Naive B cell (primary cell): Measurements from ENCODE around the gene IGFN1. TPM values are rescaled to one million over a fixed set of nuclear protein-coding genes. Genes with fewer than 3 reads are reported as not detected.
"Not testable (repeated sequence)": the region's sequence is repeated elsewhere in the genome, so short reads cannot be mapped to it uniquely, and the experiment has no call there.

Experiments
- ATAC-seq, 2 donors: fragments of 150-1000 bp; cut with Tn5 transposase; 2 replicates each; pipeline ENCODE4 v1.10.0; 2021; ENCODE audit warnings: low read depth in 2 of 2, mild to moderate bottlenecking in 2 of 2, moderate library complexity in 2 of 2
- DNase-seq: peaks from one replicate; pipeline ENCODE4 v3.0.0; 2022
- H3K27ac Mint-ChIP-seq, 6 donors: one replicate each; pipeline ENCODE4 v1.8.0; 2020 to 2022; ENCODE audit warnings: mild to moderate bottlenecking in 6 of 6, mixed read lengths in 6 of 6, moderate library complexity in 5 of 6, inconsistent platforms in 2 of 6
- H3K27me3 Mint-ChIP-seq, 3 donors: one replicate each; pipeline ENCODE4 v1.8.0; 2021 to 2022; ENCODE audit warnings: mixed read lengths in 3 of 3, mild to moderate bottlenecking in 1 of 3
- H3K36me3 Mint-ChIP-seq, 2 donors: one replicate each; pipeline ENCODE4 v1.8.0; 2020 to 2022; ENCODE audit warnings: mixed read lengths in 2 of 2, inconsistent platforms in 1 of 2, mild to moderate bottlenecking in 1 of 2
- H3K4me1 Mint-ChIP-seq, 3 donors: one replicate each; pipeline ENCODE4 v1.8.0; 2020 to 2022; ENCODE audit warnings: mixed read lengths in 3 of 3, inconsistent platforms in 1 of 3, mild to moderate bottlenecking in 1 of 3, moderate library complexity in 1 of 3
- H3K4me3 Mint-ChIP-seq, 8 donors: one replicate each; pipeline ENCODE4 v1.8.0; 2020 to 2022; ENCODE audit warnings: mild to moderate bottlenecking in 8 of 8, mixed read lengths in 8 of 8, moderate library complexity in 8 of 8, inconsistent platforms in 2 of 8
- H3K9me3 Mint-ChIP-seq, 7 donors: one replicate each; pipeline ENCODE4 v1.8.0; 2020 to 2022; ENCODE audit warnings: mixed read lengths in 7 of 7, mild to moderate bottlenecking in 5 of 7, inconsistent platforms in 2 of 7, moderate library complexity in 1 of 7
- polyA plus RNA-seq, 6 donors: library from polyadenylated mRNA; unstranded; fragments of 300-500 nt; fragmentation: Illumina TruSeq; gene quantifications; one replicate each; pipeline ENCODE4 v1.2.3, GENCODE V29; 2021; ENCODE audit warnings: low read depth in 6 of 6

IGFN1 gene
- polyA plus RNA-seq, 6 donors from 2014 or later: not detected

DNA sequence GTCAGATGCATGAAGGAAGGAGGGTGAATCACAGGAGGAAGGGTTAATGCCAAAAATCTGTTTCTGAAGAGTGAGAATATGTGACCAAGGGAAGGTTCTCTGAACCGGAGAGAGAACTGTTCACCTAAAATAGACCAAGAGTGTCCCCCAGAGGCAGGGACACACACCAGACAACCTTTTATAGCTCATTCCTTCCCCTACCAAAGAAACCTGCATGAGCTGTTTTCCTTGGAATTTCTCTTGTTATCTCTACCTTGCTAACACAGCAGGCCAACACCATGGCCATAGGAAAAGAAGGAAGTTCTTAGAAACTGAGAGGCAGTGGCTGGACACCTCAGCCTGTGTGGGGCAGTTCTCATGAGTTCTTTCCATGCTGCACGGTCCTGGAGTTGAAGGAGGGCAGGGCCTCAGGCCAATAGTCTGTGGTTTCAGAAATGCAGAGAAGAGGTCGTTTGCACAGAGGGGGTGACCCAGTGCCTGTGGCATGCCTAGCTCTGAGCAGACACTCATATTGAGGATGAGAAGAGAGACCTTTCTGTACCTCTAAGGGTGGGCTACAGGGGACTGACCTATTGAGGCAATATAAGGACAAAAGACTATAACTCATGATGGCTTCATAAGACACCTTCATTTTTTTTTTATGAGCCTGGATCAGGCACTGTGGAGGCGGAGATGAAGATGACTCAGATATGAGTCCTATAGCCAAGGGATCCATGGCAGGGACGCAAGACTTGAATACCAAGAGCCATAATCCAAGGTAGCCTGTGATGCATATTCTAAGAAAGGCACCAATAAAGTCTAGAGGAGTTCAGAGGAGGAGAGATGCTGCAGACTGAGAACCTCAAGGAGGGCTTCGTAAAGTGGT is 39.4 kb downstream of the IGFN1 start:
- H3K27me3 Mint-ChIP-seq: peaks cover 9 to 47% (median 18%) of the 10 kb centered on the region in 3 donors
- DNase-seq (no peak), ATAC-seq (no peak)
- H3K4me1 Mint-ChIP-seq: no peaks in the 10 kb centered on the region
- H3K4me3 Mint-ChIP-seq: no peak overlapping the region
- no peak overlapping the region for H3K27ac Mint-ChIP-seq
- H3K9me3 Mint-ChIP-seq: peaks cover 0 to 30% (median 14%) of the 10 kb centered on the region in 7 donors
- no peaks in the 10 kb centered on the region for H3K36me3 Mint-ChIP-seq

GRCh38 chr1:201230676-201231075 is 40.1 kb downstream of the IGFN1 start:
- H3K27ac Mint-ChIP-seq: no peak overlapping the region
- peaks cover 9 to 47% (median 18%) of the 10 kb centered on the region in 3 donors for H3K27me3 Mint-ChIP-seq
- H3K9me3 Mint-ChIP-seq: peaks cover 0 to 30% (median 14%) of the 10 kb centered on the region in 7 donors
- H3K4me1 Mint-ChIP-seq: no peaks in the 10 kb centered on the region
- no peak overlapping the region for H3K4me3 Mint-ChIP-seq
- ATAC-seq (no peak), DNase-seq (no peak)
- H3K36me3 Mint-ChIP-seq: no peaks in the 10 kb centered on the region

- H3K4me3 Mint-ChIP-seq, H3K9me3 Mint-ChIP-seq, ATAC-seq, H3K27ac Mint-ChIP-seq, DNase-seq, H3K4me1 Mint-ChIP-seq, H3K36me3 Mint-ChIP-seq: not testable (repeated sequence)
- H3K27me3 Mint-ChIP-seq: peaks cover 15 to 41% (median 34%) of the 10 kb centered on the region in 3 donors
Observed at GRCh38 chr1:201239646-201240045, 49.0 kb downstream of the IGFN1 start.

- peaks cover 0 to 6% (median 3%) of the 10 kb centered on the region in 7 donors for H3K9me3 Mint-ChIP-seq
- no peak overlapping the region for H3K4me3 Mint-ChIP-seq
- ATAC-seq (no peak), DNase-seq (no peak)
- H3K36me3 Mint-ChIP-seq: no peaks in the 10 kb centered on the region
- peaks cover 20 to 46% (median 34%) of the 10 kb centered on the region in 3 donors for H3K27me3 Mint-ChIP-seq
- H3K27ac Mint-ChIP-seq: no peak overlapping the region
- no peaks in the 10 kb centered on the region for H3K4me1 Mint-ChIP-seq
Observed at GRCh38 chr1:201240171-201240570, 49.5 kb downstream of the IGFN1 start.

GRCh38 chr1:201241736-201242135 is 51.1 kb downstream of the IGFN1 start:
- ATAC-seq: no peak
- Mint-ChIP-seq H3K27me3 (peaks cover 21 to 49% (median 39%) of the 10 kb centered on the region in 3 donors), H3K9me3 (peaks cover 0 to 6% (median 2%) of the 10 kb centered on the region in 7 donors), H3K27ac (no peak overlapping the region), H3K4me3 (no peak overlapping the region), H3K4me1 (no peaks in the 10 kb centered on the region), H3K36me3 (no peaks in the 10 kb centered on the region)
- DNase-seq: no peak

- DNase-seq: no peak
- Mint-ChIP-seq H3K36me3 (no peaks in the 10 kb centered on the region), H3K27ac (no peak overlapping the region), H3K27me3 (peaks cover 30 to 39% (median 38%) of the 10 kb centered on the region in 3 donors), H3K4me1 (no peaks in the 10 kb centered on the region), H3K4me3 (no peak overlapping the region), H3K9me3 (peaks cover 0 to under 1% (median 0%) of the 10 kb centered on the region in 7 donors)
- no peak for ATAC-seq
Observed at GRCh38 chr1:201245082-201245481, 54.5 kb downstream of the IGFN1 start.

- Mint-ChIP-seq H3K27me3 (peaks cover 22 to 31% (median 26%) of the 10 kb centered on the region in 3 donors), H3K27ac (no peak overlapping the region), H3K4me1 (peaks cover 0 to 2% (median 0%) of the 10 kb centered on the region in 3 donors), H3K36me3 (no peaks in the 10 kb centered on the region), H3K9me3 (no peaks in the 10 kb centered on the region), H3K4me3 (no peak overlapping the region)
- ATAC-seq: no peak
- DNase-seq: no peak
Observed at GRCh38 chr1:201248721-201249559, 58.3 kb downstream of the IGFN1 start.

DNA sequence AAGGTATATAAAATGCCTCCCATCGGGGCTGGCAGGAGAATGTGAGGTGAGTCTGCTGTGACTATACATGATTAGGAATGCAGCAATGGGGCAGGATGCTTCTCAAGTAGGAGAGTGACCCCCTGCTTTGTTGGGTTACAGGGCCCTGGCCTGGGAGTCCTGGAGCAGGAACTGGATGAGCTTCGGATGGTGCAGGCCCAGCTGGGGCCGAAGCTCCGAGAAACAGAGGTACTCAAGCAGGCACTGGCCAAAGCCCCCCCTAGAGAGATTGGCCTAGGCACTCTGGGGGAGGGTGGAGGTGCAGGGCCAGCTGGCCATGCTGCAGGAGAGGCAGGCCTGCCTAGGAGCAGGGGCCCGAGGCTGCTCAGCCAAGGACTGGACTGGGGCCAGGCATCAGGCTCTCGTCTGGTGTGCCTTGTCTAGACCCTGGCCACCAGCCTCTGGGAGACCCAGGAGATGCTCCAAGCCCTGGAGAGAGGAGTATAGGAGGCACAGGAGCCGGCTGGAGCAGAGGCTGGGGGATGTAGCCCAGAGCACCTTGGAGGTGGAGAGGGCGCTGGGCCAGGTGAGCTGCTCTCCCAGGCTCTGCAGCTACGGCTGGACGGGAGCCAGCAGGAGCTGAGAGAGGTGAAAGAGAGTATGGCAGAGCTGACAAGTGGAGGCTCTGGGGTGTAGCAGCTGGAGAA is 59.8 kb downstream of the IGFN1 start:
- no peaks in the 10 kb centered on the region for H3K9me3 Mint-ChIP-seq
- ATAC-seq (no peak), DNase-seq (no peak)
- no peak overlapping the region for H3K4me3 Mint-ChIP-seq
- H3K36me3 Mint-ChIP-seq: no peaks in the 10 kb centered on the region
- H3K27me3 Mint-ChIP-seq: peaks cover 13 to 26% (median 22%) of the 10 kb centered on the region in 3 donors
- H3K27ac Mint-ChIP-seq: peak overlapping the region in 2 of 6 donors; percentile 27 to 62
- H3K4me1 Mint-ChIP-seq: peaks cover 0 to 2% (median 0%) of the 10 kb centered on the region in 3 donors

- DNase-seq: no peak
Observed at GRCh38 chr1:201251411-201251810, 60.8 kb downstream of the IGFN1 start.

GRCh38 chr1:201251851-201252430 is 61.3 kb downstream of the IGFN1 start:
- DNase-seq (no peak), ATAC-seq (no peak)
- H3K4me1 Mint-ChIP-seq: peaks cover 0 to 2% (median 0%) of the 10 kb centered on the region in 3 donors
- no peak overlapping the region for H3K4me3 Mint-ChIP-seq
- no peak overlapping the region for H3K27ac Mint-ChIP-seq
- H3K36me3 Mint-ChIP-seq: no peaks in the 10 kb centered on the region
- H3K9me3 Mint-ChIP-seq: no peaks in the 10 kb centered on the region
- H3K27me3 Mint-ChIP-seq: peaks cover 13 to 22% (median 21%) of the 10 kb centered on the region in 3 donors

More at GRCh38 chr1:201251411-201251810, 60.8 kb downstream of the IGFN1 start:
- Mint-ChIP-seq H3K4me3 (no peak overlapping the region), H3K27ac (no peak overlapping the region), H3K4me1 (peaks cover 0 to 2% (median 0%) of the 10 kb centered on the region in 3 donors), H3K9me3 (no peaks in the 10 kb centered on the region), H3K36me3 (no peaks in the 10 kb centered on the region), H3K27me3 (peaks cover 13 to 22% (median 21%) of the 10 kb centered on the region in 3 donors)
- ATAC-seq: no peak

DNA sequence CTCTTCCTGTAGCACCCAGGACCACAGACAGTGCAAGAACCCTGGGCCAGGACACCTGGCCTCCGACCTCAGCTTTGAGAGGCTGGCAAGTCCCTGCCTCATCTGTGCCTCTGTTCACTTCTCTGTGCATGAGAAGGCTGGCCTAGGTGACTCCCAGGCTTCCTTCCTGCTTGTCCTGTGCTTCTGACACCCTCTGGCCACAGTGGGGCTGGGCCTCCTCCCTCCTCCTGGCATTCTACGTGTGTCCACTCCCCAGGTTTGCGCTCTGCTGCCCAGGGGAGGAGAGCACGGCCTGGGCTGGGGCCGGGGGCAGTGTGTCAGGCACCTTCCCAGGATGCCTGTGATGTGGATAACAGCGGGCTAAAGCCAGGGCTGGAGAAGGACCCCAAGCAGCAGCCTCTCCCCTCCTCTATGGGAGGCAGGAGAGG is 62.3 kb downstream of the IGFN1 start:
- H3K27me3 Mint-ChIP-seq: peaks cover 13 to 21% (median 21%) of the 10 kb centered on the region in 3 donors
- DNase-seq: no peak
- no peaks in the 10 kb centered on the region for H3K9me3 Mint-ChIP-seq
- H3K27ac Mint-ChIP-seq: no peak overlapping the region
- no peaks in the 10 kb centered on the region for H3K36me3 Mint-ChIP-seq
- H3K4me3 Mint-ChIP-seq: no peak overlapping the region
- ATAC-seq: no peak
- peaks cover 0 to 2% (median 0%) of the 10 kb centered on the region in 3 donors for H3K4me1 Mint-ChIP-seq

DNA sequence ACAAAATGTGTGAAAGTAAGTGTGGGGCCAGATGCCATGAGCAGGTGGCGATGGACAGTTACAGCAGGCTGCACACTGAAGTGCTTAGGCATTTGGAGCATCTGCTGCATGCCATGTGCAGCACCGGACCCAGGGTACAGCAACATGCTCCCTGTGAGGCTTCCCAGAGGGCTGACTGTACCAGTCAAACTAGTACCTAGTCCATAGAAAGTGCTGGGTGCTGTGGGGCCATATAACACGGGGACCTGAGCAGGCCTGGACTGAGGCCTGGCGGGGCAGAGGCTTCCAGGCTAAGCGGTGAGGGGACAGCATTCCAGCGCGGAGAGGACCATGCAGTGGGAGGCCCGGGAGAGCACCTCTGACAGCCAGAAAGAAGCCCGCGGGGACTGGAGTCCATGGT is 62.8 kb downstream of the IGFN1 start:
- no peak for DNase-seq

More for the DNA sequence above, 62.8 kb downstream of the IGFN1 start:
- H3K4me3 Mint-ChIP-seq: no peak overlapping the region
- peaks cover 0 to 2% (median 0%) of the 10 kb centered on the region in 3 donors for H3K4me1 Mint-ChIP-seq
- no peak for ATAC-seq
- no peaks in the 10 kb centered on the region for H3K36me3 Mint-ChIP-seq
- H3K27me3 Mint-ChIP-seq: peaks cover 13 to 21% (median 18%) of the 10 kb centered on the region in 3 donors
- H3K27ac Mint-ChIP-seq: no peak overlapping the region
- no peaks in the 10 kb centered on the region for H3K9me3 Mint-ChIP-seq
